Suppressor macrophage treated with lipopolysaccharide for 4 hours (primary cell): ENCODE measurements around the gene CLN3.
"Not testable (repeated sequence)": the region's sequence is repeated elsewhere in the genome, so short reads cannot be mapped to it uniquely, and the experiment has no call there.

Experiments used
- DNase-seq: peaks from one replicate; pipeline ENCODE4 v3.0.0-alpha.2; 2020

CLN3 gene

DNA sequence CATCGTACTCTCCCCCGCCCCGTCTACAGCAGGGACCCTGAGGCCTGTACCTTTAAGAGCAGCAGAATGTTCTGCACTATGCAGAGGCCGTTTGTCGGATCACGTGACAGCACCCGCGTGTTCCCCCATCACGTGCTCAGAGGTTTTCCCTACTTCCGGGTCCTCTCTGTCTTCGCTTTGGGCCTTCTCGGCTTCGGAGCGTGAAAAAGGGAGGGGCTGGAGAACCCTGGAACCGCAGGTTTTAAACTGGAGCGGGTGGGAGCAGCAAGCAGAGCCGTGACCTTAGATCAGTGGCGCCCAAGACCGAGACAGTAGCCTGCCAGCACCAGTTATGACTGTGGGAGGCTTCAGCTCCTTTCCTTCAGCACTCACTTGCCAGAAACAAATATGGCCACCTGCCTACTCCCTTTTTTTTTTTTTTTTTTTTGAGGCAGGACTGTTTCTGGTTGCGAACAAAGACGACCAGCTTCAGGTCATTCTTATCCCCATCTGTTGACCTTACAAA, at the start of gene CLN3:
Gene CLN3 (minus strand): TSS at position 105 of the 505 bp plus-strand sequence. CDS start 315 bp downstream, outside the sequence.
- peak; percentile 96 for DNase-seq

DNA sequence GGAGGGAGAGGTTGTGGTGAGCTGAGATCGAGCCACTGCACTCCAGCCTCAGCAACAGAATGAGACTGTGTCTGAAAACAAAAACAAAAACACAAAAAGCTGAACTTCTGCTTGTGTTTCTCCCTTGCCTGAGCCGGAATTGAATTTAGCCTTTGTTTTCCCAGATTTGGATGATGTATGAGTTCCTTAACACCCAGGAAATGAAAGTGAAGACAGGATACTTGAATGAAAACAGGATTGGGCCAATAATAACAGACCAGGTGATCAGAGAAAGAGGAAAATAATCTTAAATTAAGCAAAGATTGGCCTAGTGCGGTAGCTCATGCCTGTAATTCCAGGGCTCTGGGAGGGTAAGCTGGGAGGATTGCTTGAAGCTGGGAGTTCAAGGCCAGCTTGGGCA, 48.5 kb upstream of the CLN3 start:
- peak; percentile 71 for DNase-seq

DNA sequence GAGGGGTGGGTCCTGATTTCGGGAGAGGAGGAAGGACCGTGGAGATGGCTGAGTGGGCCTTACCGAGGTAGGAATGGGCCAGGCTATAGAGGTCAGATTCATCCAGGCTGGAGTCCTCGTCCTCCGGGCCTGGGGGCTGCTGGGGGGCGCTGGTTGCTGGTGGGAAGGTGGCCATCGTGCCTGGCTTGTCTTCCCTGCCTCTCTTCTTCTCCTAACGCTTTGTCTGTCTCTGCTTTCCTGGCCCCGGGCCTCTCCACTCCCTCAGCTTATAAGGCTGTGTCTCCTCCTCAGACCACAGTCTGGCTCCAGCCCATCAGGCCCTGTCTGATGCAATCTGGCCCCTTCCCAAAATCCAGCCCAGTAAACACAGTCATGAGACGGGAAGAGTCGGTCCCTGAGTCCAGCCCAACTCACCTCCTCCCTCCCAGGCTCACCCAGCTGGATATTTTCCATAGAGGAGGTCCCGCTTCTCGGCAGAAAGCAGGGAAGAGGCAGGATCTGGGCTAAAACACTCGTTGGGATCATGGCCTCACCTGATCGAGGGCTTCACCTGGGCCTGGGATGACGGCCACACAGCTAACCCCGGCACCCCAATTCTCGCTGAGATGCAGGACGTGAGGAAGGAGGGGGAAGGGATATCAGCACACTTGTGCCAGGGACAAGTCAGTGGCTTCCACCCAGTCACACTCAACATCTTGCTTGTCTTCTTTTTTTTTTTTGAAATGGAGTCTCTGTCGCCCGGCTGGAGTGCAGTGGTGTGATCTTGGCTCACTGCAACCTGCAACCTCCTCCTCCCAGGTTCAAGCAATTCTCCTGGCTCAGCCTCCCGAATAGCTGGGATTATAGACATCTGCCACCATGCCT, 47.1 kb upstream of the CLN3 start, which contains the start of gene NUPR1:
Gene NUPR1 (minus strand): TSS at position 242 of the 864 bp plus-strand sequence. CDS start 67 bp downstream, at position 175.
- DNase-seq = peak; percentile 46

DNA sequence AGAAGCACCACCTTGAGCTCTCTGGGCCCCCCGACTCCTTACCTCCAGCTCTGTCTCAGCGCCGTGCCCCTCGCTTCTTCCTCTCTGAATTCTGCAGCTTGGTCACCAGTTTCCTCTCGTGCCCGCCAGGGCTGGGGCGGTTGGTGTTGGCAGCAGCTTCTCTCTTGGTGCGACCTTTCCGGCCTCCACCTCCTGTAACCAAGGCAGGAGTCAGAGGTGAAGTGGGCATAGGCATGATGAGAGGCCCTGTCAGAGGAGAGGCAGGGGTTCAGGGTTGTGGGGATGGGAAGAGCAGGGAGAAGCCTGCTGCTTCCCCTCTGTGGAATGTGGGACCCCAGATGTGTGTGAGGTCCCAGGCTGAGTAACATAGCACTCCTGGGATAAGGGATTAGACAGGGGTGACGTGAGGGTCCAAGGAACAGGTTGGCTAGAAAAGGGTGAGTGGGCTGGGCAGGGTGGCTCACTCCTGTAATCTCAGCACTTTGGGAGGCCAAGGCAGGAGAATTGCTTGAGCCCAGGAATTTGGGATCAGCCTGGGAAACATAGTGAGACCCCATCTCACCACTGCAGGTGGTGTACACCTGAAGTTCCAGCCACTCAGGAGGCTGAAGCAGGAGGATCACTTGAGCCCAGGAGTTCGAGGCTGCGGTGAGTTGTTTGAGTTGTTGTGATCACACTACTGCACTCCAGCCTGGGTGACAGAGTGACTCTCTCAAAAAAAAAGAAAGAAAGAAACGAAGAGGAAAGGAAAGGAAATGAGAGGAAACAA, 46.3 kb upstream of the CLN3 start:
- DNase-seq = no peak

DNA sequence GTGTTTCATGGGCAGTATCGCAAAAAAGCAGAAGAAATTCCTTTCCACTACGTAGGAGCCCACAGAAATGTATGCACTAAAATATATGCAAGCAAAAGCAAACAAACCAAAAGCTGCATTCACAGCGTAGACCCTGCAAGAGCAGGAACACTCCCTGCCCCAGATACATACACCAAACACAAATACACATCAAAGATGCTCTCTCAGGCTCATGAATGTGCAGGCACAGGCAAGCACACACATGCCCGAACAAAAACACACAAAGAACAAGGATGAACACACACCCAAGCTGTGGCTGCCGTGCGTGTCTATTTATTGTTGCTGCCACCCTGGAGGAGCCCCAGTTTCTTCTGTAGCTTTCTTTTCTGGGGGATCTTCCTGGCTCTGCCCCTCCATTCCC, 45.2 kb upstream of the CLN3 start:
- DNase-seq = no peak

DNA sequence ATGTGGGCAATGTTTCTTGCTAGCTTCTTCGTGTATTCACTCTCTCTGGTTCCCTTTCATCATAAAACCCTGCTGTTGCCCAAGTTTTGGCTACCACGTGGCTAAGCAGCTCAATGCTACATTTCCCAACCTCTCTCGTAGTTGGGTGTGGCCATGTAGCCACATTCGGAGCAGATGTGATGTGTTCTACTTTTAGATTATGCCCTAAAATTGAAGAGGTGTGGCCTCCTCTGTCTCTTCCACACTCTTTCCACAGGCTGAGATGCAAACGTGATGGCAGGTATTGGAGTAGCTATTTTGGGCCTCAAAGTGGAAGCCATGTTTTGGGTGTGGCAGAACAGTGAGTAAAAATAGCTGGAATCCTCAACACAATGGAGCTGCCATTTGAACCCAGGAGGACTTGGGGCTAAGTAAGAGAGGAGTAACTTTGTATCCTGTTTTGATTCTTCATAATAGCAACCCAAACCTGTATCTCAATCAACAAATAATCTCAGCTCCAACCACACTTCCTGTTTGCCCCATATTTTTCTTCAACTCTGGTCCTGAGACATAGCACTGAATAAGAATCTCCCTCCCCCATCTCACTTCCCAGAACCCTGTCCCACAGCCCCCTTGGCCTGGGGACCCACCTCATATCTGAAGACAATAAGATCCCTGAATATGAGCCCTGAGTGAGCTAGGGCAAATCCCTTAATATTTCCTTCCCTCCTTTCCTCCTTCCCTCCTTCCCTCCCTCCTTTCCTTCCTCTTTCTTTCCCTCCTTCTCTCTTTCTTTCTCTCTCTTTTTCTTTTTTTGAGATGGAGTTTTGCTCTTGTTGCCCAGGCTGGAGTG, 42.9 kb upstream of the CLN3 start:
- peak; percentile 96 for DNase-seq

DNA sequence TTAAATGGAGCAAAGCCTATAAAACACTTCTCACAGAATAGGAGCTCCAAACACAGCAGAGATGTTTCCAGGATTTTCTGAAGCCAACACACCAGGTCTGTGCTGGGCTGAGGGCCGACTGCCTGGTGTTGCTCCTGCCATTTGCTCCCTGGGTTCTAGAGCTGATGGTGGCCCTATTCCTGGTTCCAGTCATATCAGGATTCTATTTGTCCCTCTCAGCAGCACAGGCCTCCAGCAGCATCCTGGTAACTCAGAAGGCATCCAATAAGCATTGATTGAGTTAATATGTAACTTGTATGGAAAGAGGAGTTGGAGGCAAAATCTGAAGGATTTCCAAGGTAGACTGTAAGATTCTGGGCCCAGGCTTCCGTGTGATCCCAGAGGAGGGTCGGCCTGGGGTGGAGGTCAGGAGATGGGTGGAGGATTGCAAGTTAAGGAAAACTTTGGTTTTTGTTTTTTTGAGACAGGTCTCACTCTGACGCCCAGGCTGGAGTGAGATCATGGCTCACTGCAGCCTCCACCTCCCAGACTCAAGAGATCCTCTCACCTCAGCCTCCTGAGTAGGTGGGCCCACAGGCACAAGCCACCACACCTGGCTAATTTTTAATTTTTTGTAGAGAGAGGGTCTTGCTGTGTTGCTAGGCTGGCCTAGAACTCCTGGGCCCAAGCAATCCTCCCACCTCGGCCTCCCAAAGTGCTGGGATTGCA, 41.2 kb upstream of the CLN3 start:
- DNase-seq = no peak

DNA sequence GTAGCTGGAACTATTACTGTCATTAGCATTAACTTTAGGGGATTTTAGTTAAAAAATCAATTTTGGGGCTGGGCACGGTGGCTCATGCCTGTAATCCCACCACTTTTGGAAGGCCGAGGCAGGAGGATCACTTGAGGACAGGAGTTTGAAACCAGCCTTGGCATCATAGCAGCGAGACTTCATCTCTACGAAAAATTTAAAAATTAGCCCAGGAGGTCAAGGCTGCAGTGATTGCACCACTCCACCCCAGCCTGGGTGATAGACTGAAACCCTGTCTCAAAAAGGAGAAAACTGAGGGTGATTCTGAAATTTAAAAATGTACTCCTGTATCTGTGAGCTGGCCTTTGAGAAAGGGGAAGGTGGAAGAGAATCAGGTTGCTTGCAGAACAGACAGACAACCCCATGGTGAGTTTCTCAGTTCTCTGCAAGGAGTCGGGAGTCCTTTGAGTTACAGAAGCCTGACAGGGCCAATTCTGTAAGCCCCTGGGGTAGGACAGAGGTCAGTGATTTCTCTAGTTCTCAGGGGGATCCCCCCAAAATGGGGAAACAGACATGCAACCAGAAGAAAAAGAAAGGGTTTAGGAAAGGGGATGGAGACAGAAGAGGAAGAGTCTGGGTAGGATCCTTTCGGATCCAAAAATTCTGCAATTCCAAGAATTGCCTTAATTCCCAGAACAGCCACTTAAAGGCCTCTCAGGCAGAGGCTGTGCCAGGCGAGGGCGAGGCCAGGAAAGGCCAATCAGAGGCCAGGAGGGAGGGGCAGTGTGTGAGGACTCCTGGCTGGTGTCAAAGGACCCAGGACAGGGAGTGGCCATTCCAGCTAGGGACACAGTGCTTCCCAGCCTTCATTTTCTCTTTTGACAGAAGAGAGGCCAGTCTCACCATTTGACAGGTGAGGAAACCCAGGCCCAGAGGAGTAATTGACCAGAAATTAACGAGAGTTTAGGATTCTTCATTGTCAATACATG, 40.2 kb upstream of the CLN3 start:
- DNase-seq = peak; percentile 60

DNA sequence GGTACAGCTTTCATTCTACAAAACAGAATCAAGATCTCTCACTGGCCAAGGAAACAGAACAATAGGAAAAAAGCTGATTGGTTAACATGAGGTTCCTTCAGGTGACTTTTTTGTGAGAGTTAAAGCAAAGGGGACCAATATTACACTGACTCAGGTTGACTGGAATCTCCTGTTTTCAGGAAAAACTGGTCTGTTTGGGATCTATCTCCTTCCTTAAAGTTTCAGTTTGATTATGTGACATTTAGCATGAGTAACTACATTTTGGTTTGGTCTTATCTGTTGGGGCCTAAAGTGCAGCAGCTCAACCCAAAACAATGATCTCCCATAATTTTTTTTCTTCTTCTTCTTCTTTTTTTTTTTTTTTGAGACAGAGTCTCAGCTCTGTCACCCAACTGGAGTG, 37.2 kb upstream of the CLN3 start:
- DNase-seq = no peak

DNA sequence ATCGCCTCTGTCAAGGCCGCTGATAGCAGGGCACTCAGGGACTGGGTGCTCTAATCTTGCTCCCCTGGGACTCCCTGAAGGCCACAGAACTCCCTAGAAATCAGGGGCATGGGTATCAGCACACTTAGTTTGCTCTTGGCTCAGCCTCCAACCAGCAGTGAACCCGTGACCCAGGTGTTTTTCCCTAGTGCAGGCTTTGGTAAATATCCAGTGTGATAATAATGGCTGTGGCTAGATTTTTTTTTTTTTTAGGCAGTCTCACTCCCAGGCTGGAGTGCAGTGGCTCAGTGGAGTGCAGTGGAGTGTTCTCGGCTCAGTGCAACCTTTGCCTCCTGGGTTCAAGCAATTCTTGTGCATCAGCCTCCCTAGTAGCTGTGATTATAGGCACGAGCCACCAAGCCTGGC, 36.6 kb upstream of the CLN3 start:
- DNase-seq = no peak

DNA sequence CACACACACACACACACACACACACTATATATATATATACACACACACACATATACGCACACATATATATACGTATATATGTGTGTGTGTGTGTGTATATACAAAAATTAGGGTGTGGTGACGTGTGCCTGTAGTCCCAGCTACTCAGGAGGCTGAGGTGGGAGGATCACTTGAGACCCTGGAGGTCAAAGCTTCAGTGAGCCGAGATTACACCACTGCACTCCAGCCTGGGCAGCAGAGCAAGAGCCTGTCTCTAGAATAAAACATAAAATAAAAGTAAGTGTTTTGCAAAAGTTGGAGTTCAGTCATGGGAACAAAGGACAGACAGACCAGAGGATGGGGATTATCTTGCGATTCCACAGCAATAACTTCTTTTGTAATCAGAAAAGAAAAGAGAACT, 36.1 kb upstream of the CLN3 start:
- DNase-seq = no peak

DNA sequence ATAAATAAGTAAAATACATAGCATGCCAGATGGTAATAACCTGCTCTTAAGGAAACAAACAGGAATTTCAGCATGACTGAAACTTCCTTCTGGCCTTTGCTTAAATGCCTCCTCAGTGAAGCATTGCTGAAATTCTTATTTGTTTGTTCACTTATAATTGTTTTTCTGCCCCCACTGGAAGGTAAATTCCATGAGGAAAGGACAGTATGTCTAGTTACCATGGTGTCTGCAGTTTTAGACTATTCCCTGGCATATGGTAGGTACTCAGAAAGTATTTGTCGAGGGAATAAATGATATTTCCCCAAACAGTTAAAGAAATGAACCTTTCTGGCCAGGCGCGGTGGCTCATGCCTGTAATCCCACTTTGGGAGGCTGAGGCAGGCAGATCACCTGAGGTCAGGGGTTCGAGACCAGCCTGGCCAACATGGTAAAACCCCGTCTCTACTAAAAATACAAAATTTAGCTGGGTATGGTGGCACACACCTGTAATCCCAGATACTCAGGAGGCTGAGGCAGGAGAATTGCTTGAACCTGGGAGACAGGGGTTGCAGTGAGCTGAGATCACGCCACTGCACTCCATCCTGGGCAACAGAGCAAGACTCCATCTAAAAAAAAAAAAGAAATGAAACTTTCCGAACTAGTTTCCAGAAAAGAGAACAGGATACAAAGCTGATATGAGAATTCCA, 35.4 kb upstream of the CLN3 start:
- not testable (repeated sequence) for DNase-seq

DNA sequence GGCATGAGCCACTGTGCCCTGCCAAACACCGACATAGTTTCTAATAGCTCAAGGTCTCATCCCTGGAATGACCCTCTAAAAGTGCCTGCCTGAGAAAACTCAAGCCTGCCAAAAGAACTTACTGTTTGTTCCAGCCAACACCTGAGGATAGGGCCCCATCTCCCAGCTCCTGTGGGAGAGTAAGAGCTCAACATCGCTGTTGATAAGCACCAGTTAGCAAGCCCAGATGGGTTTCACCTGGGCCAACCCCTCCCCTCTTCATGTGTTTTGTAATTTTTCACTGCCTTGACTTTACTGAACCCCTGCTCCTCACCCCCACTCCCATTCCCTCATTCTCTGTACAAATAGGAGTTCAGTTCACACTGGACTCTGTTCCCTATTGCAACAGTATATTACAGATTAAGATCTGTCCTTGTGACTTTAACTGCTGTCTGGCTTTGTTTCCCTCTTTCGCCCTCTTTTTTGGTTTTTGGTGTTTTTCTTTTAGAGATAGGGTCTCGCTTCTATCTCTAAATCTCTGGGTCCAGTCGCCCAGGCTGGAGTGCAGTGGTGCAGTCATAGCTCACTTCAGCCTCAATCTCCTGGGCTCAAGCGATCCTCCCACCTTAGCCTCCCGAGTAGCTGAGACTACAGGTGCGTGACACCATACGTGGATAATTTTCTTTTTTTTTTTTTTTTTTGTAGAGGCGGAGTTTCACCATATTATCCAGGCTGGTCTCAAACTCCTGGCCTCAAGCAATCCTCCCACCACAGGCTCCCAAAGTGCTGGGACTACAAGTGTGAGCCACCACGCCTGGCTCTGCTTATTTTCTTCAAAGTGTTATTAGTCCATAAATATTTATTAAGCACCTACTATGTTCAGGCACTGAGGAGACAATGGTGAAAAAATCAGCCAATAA, 34.6 kb upstream of the CLN3 start:
- no peak for DNase-seq

DNA sequence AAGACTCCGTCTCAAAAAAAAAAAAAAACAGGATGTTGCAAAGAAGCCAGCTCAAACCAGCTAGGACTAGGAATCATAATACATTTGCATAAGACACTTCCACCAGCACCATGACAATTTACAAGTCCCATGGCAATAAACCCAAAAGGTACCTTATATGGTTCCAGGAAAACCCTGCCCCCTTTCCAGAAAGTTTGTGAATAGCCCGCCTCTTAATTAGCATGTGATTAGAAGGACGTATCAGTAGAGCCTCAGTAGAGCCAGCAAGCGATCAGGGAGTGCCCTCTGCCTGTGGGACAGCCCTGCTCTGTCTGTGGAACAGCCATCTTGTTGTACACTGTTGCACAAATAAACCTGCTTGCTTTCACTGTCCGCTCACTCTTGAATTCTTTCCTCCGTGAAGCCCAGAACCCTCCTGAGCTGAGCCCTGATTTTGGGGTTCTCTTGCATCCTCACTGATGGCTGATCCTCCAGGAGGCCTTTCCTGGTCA, 32.9 kb upstream of the CLN3 start:
- DNase-seq = peak; percentile 46

DNA sequence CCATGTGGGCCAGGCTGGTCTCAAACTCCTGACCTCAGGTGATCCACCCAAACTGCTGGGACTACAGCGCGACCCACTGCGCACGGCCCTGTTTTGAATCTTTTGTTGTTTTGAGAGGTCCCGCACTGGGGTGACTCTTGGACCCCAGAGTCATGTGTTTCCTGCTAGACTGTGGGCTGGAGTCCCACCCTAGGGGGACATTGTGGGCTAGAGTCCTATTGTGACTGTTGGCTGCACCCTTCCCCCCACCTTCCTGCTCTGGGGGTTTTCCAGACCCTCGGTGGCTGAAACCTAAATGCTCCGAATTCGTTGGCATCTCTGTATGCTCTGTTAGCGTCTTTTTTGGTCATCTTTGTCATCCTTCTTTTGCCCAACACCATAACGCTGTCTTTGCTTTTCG, 30.9 kb upstream of the CLN3 start:
- DNase-seq = no peak

DNA sequence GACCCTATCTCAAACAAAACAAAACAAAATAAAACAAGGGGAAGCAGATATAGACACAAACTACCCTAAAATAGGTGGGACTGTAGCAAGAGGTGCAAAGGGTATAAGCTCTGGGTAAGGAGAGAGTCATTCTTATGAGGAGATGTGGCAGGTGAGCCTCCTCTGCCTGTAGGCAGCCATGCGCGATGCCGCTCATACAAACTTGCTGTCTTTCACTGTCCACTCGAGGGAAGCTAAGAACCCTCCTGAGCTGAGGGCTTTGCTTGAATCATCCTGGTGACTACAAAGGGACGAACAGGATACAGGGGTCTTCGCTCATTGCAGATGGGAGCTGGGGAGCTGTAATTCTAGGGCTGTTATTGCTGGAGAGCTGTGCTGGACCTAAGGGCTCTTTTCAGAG, 29.6 kb upstream of the CLN3 start:
- no peak for DNase-seq

DNA sequence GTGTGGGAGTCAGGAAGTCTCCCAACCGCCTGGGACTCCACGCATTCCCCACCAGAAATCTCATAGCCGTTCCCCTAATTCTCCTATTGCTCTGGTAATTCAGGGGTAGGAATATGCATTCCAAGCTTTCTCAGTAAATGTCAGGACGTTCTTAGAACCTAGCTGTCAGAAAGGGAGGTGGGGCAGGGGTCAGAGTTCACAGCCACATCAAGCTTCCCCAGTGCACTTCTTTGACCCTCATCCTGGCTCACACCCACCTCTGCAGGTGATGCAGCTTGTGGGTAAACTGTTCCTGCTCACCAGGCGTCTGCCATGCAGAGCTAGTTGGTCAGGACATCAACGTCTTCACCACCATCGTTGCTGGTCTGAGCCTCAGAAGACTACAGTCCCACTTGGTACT, 28.8 kb upstream of the CLN3 start:
- no peak for DNase-seq

DNA sequence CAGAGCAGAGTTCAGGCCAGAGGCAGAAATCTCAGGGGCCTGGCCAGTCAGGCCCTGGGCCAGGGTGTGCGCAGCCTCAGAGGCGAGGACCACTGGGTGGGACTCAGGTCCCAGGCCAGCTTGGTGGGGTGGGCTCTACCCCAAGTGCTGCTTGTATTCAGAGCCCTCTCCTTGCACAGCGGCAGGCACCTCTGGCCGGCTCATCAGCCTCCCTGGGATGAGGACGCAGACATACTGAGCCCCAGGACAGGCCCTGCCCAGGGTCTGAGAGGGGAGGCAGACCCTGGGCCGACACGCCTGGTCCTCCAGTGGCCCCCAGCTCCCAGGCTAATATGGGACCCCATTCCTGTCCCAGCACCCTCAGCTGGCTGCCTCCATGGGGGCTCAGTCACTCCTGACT, 22.4 kb upstream of the CLN3 start:
- no peak for DNase-seq
